ENCODE data around the gene GBE1. TPM values are rescaled to one million over a fixed set of nuclear protein-coding genes. Genes with fewer than 3 reads are reported as not detected.

Gene GBE1
- total RNA-seq, 1 donor from 2014 or later = 14.7 TPM

GRCh38 chr3:81789691-81790090 lies 28.2 kb upstream of the GBE1 start:
- Mint-ChIP-seq H3K9me3 (no peaks in the 10 kb centered on the region), H3K4me3 (no peak overlapping the region), H3K27me3 (no peaks in the 10 kb centered on the region), H3K36me3 (no peaks in the 10 kb centered on the region), H3K27ac (no peak overlapping the region), H3K4me1 (ENCODE audit: unreplicated experiment) (no peaks in the 10 kb centered on the region)
- TF ChIP-seq CTCF (conservative IDR thresholded peaks at IDR 0.05) = no peak
- no peak for DNase-seq (ENCODE audit: extremely low spot score, unreplicated experiment)

DNA sequence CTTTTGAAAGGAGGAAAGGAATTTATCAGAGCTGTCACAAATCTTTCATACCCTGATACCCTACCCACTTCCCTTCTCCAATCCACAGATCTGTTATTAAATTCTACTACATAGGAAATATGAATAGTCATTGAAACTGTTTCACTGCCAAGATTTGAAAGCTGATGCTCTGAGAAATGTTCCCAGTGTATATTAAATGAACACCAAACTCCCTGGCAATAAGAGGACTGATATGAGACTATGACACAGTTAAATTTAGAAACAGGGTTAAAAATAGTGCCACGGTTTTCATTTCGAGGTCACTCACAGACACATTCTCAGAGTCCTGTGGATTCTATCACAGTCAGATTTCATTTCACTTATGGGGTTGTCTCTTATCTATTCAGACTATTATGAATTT lies 27.2 kb upstream of the GBE1 start:
- no peak for TF ChIP-seq CTCF (conservative IDR thresholded peaks at IDR 0.05)
- Mint-ChIP-seq H3K4me3 (no peak overlapping the region), H3K27ac (no peak overlapping the region), H3K27me3 (no peaks in the 10 kb centered on the region), H3K9me3 (no peaks in the 10 kb centered on the region), H3K36me3 (no peaks in the 10 kb centered on the region), H3K4me1 (ENCODE audit: unreplicated experiment) (no peaks in the 10 kb centered on the region)
- no peak for DNase-seq (ENCODE audit: extremely low spot score, unreplicated experiment)

- no peaks in the 10 kb centered on the region for H3K4me1 Mint-ChIP-seq (ENCODE audit: unreplicated experiment)
- TF ChIP-seq CTCF (conservative IDR thresholded peaks at IDR 0.05) = no peak
- no peak overlapping the region for H3K27ac Mint-ChIP-seq
- no peaks in the 10 kb centered on the region for H3K36me3 Mint-ChIP-seq
- no peak for DNase-seq (ENCODE audit: extremely low spot score, unreplicated experiment)
- no peaks in the 10 kb centered on the region for H3K27me3 Mint-ChIP-seq
- peaks cover under 1% of the 10 kb centered on the region for H3K9me3 Mint-ChIP-seq
- no peak overlapping the region for H3K4me3 Mint-ChIP-seq
Measured at GRCh38 chr3:81788044-81788443, 26.6 kb upstream of the GBE1 start.

- Mint-ChIP-seq H3K36me3 (no peaks in the 10 kb centered on the region), H3K4me3 (no peak overlapping the region), H3K9me3 (peaks cover 16% of the 10 kb centered on the region), H3K4me1 (ENCODE audit: unreplicated experiment) (no peaks in the 10 kb centered on the region), H3K27me3 (no peaks in the 10 kb centered on the region), H3K27ac (no peak overlapping the region)
- no peak for TF ChIP-seq CTCF (conservative IDR thresholded peaks at IDR 0.05)
- DNase-seq (ENCODE audit: extremely low spot score, unreplicated experiment) = no peak
Measured at GRCh38 chr3:81782585-81782984, 21.1 kb upstream of the GBE1 start.

DNA sequence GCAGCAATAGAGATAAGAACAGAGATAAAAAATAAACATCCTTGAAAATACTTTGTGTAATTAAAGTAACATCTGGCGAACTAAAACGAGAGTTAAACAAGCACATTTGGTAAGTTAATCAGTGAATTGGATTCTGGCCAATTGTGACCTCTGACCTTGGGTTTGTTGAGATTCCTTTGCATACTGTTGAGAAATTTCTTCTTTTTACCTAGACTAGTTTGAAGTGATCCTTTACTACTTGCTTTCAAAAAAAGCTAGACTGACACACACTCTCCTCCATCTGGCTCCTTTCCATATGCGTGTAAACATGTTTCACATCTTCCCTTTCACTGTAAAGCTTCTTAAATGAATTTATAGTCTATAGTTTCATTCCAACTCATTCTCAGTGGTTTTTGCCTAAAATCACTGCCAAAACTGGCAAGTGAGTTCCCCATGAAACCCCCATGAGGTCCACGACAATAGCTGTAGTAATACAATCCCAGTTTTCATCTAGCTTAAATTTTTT lies 17.3 kb upstream of the GBE1 start:
- H3K27me3 Mint-ChIP-seq = no peaks in the 10 kb centered on the region

More for the DNA sequence above, 17.3 kb upstream of the GBE1 start:
- Mint-ChIP-seq H3K36me3 (no peaks in the 10 kb centered on the region), H3K27ac (no peak overlapping the region), H3K9me3 (peaks cover 16% of the 10 kb centered on the region), H3K4me3 (no peak overlapping the region), H3K4me1 (ENCODE audit: unreplicated experiment) (no peaks in the 10 kb centered on the region)
- DNase-seq (ENCODE audit: extremely low spot score, unreplicated experiment) = no peak
- no peak for TF ChIP-seq CTCF (conservative IDR thresholded peaks at IDR 0.05)
